Fibroblast of skin of abdomen (primary cell): Measurements from ENCODE around the gene TTLL13. TPM values are rescaled to one million over a fixed set of nuclear protein-coding genes. Genes with fewer than 3 reads are reported as not detected.

ENCODE experiments used
- DNase-seq: peaks from one replicate; pipeline ENCODE4 v3.0.0-alpha.2; 2013
- polyA plus RNA-seq, 2 experiments: library from polyadenylated mRNA; unstranded; fragments of 120-200 nt; gene quantifications; one replicate each; pipeline ENCODE4 v1.2.1, GENCODE V29; 2013; ENCODE audit not compliant: insufficient read length in 2 of 2

TTLL13 gene
- 0.06 TPM for polyA plus RNA-seq (2013, experiment 1 of 2; ENCODE audit: insufficient read length)
- 0.07 TPM for polyA plus RNA-seq (2013, experiment 2 of 2; ENCODE audit: insufficient read length)

GRCh38 chr15:90249203-90249863 is at the start of gene TTLL13:
Gene TTLL13, plus strand, starts transcription at chr15:90249556. Its CDS starts 1,075 bp downstream, at chr15:90250631.
- peak; percentile 84 for DNase-seq

GRCh38 chr15:90200534-90201129 is 48.7 kb upstream of the TTLL13 start:
- DNase-seq, result no peak

- peak; percentile 57 for DNase-seq
Observed at GRCh38 chr15:90201130-90201943, 48.0 kb upstream of the TTLL13 start, which contains the start of gene SEMA4B. Gene SEMA4B, plus strand, starts transcription at chr15:90201330. Its CDS starts 249 bp downstream, at chr15:90201579.

GRCh38 chr15:90201944-90202375 is 47.4 kb upstream of the TTLL13 start:
- no peak for DNase-seq

GRCh38 chr15:90202929-90203328 is 46.4 kb upstream of the TTLL13 start:
- DNase-seq, result no peak

GRCh38 chr15:90203473-90203872 is 45.9 kb upstream of the TTLL13 start:
- no peak for DNase-seq

- no peak for DNase-seq
Observed at GRCh38 chr15:90203922-90204321, 45.4 kb upstream of the TTLL13 start.

GRCh38 chr15:90205050-90205848 is 44.1 kb upstream of the TTLL13 start:
- no peak for DNase-seq

- DNase-seq, result no peak
Observed at GRCh38 chr15:90205886-90206285, 43.5 kb upstream of the TTLL13 start.

- no peak for DNase-seq
Observed at GRCh38 chr15:90207252-90207651, 42.1 kb upstream of the TTLL13 start.

- no peak for DNase-seq
Observed at GRCh38 chr15:90208356-90208755, 41.0 kb upstream of the TTLL13 start.

GRCh38 chr15:90209591-90209990 is 39.8 kb upstream of the TTLL13 start:
- no peak for DNase-seq

- no peak for DNase-seq
Observed at GRCh38 chr15:90210593-90210992, 38.8 kb upstream of the TTLL13 start.

GRCh38 chr15:90211009-90211408 is 38.3 kb upstream of the TTLL13 start:
- DNase-seq, result no peak

- peak; percentile 49 for DNase-seq
Observed at GRCh38 chr15:90211440-90212143, 37.8 kb upstream of the TTLL13 start.

- no peak for DNase-seq
Observed at GRCh38 chr15:90212221-90213098, 36.9 kb upstream of the TTLL13 start.

GRCh38 chr15:90213122-90213817 is 36.1 kb upstream of the TTLL13 start:
- DNase-seq, result no peak

GRCh38 chr15:90213818-90214204 is 35.5 kb upstream of the TTLL13 start:
- DNase-seq, result no peak

GRCh38 chr15:90214553-90215196 is 34.7 kb upstream of the TTLL13 start:
- DNase-seq, result no peak
